ENCODE data around the gene SLTM.
"Not testable (repeated sequence)": the region's sequence is repeated elsewhere in the genome, so short reads cannot be mapped to it uniquely, and the experiment has no call there.

Gene SLTM

GRCh38 chr15:58840048-58840447, 93.4 kb downstream of the SLTM start:
- intact Hi-C loops (cut with DNase I): no loop called here
- no peak for DNase-seq

GRCh38 chr15:58839485-58839884, 94.0 kb downstream of the SLTM start:
- intact Hi-C loops (cut with DNase I): no loop called here

GRCh38 chr15:58833681-58834426, 99.6 kb downstream of the SLTM start:
- intact Hi-C loops (cut with DNase I); DNase-seq: not testable (repeated sequence)

More at GRCh38 chr15:58839485-58839884, 94.0 kb downstream of the SLTM start:
- no peak for DNase-seq

DNA sequence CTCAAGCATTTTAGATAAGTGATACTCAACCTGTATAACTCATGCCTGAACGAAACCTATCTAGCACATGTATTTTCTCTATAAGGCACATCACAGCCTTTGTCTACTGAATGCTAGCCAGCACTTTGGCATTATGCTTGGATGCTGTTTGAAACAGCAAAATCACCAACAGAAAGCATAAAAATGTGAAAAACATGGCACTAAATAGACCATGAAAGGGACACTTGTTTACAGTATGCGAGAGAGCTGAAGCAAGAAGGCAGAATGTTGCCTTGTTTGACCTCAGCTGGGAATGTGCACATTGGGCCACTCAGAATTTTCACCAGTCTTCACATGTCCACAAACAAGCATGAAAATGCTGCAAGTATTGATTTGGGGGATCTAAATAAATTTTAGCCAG, 102.9 kb downstream of the SLTM start:
- peak in 1 of 42 donors; percentile 23 for DNase-seq
- intact Hi-C loops (cut with DNase I): no loop called here
